ENCODE data around the gene AFAP1.

The AFAP1 gene

GRCh38 chr4:7962609-7963508 is 23.2 kb upstream of the AFAP1 start:
- H3K4me1 ChIP-seq: peaks cover 11% of the 10 kb centered on the region

GRCh38 chr4:7960790-7961655 is 21.4 kb upstream of the AFAP1 start:
- H3K9me3 ChIP-seq: no peaks in the 10 kb centered on the region
- H3K27me3 ChIP-seq: no peaks in the 10 kb centered on the region
- H3K36me3 ChIP-seq: no peaks in the 10 kb centered on the region
- no peak for DNase-seq
- H3K4me3 ChIP-seq (ENCODE audit: low read depth, low read length): no peak overlapping the region
- no peak for TF ChIP-seq CTCF (IDR thresholded peaks at IDR 0.05; ENCODE audit: low read depth, low read length)
- peaks cover 24% of the 10 kb centered on the region for H3K4me1 ChIP-seq

More at GRCh38 chr4:7962609-7963508, 23.2 kb upstream of the AFAP1 start:
- no peaks in the 10 kb centered on the region for H3K9me3 ChIP-seq
- no peak for DNase-seq
- H3K27me3 ChIP-seq: no peaks in the 10 kb centered on the region
- no peaks in the 10 kb centered on the region for H3K36me3 ChIP-seq
- no peak for TF ChIP-seq CTCF (IDR thresholded peaks at IDR 0.05; ENCODE audit: low read depth, low read length)
- no peak overlapping the region for H3K4me3 ChIP-seq (ENCODE audit: low read depth, low read length)

- no peak overlapping the region for H3K4me3 ChIP-seq (ENCODE audit: low read depth, low read length)
- DNase-seq: no peak
- H3K9me3 ChIP-seq: no peaks in the 10 kb centered on the region; the same call in 1 of the 2 replicates
- no peaks in the 10 kb centered on the region for H3K36me3 ChIP-seq
- peaks cover 23% of the 10 kb centered on the region for H3K4me1 ChIP-seq
- TF ChIP-seq CTCF (IDR thresholded peaks at IDR 0.05; ENCODE audit: low read depth, low read length): no peak
- no peaks in the 10 kb centered on the region for H3K27me3 ChIP-seq
These were observed 20.5 kb upstream of the AFAP1 start for GRCh38 chr4:7960017-7960789.

GRCh38 chr4:7959078-7959477 is 19.4 kb upstream of the AFAP1 start:
- Histone ChIP-seq H3K4me1 (peaks cover 18% of the 10 kb centered on the region), H3K36me3 (no peaks in the 10 kb centered on the region), H3K9me3 (no peaks in the 10 kb centered on the region; the same call in 1 of the 2 replicates), H3K27me3 (no peaks in the 10 kb centered on the region), H3K4me3 (ENCODE audit: low read depth, low read length) (no peak overlapping the region)
- no peak for TF ChIP-seq CTCF (IDR thresholded peaks at IDR 0.05; ENCODE audit: low read depth, low read length)
- DNase-seq: no peak

GRCh38 chr4:7956934-7957656 is 17.4 kb upstream of the AFAP1 start:
- no peak for TF ChIP-seq CTCF (IDR thresholded peaks at IDR 0.05; ENCODE audit: low read depth, low read length)
- Histone ChIP-seq H3K9me3 (no peaks in the 10 kb centered on the region; the same call in 1 of the 2 replicates), H3K4me3 (ENCODE audit: low read depth, low read length) (no peak overlapping the region), H3K36me3 (no peaks in the 10 kb centered on the region), H3K4me1 (peaks cover 18% of the 10 kb centered on the region), H3K27me3 (no peaks in the 10 kb centered on the region)
- DNase-seq: no peak

All from BE2C (cell line).